Posterior cingulate gyrus (tissue), 11 donors: ENCODE results near the gene TNPO2.
"Not testable (repeated sequence)": the region's sequence is repeated elsewhere in the genome, so short reads cannot be mapped to it uniquely, and the experiment has no call there.

Source experiments
- DNase-seq, 10 donors: peaks; one replicate each; pipeline versions ENCODE4 v3.0.0 to v3.0.0-alpha.2; 2020 to 2021; ENCODE audit warnings: mixed read lengths in 3 of 10
- intact Hi-C: fragments of 100-400 bp; cut with DNase I; formaldehyde crosslinking; loops from one replicate; pipeline ENCODE4 v1.15.1; 2023

Gene TNPO2

GRCh38 chr19:12681074-12681987 lies 42.4 kb downstream of the TNPO2 start, which contains the start of gene DHPS:
Gene DHPS (minus strand): TSS chr19:12681880. CDS start chr19:12681766, 114 bp downstream.
- intact Hi-C loops = loop anchor here (1.0 kb wide), 1 partner anchor 12 kb away; a partner anchor contains a TSS

GRCh38 chr19:12680034-12680433 lies 43.7 kb downstream of the TNPO2 start:
- DNase-seq = no peak
- intact Hi-C loops = no loop called here

More at GRCh38 chr19:12681074-12681987, 42.4 kb downstream of the TNPO2 start, which contains the start of gene DHPS:
- DNase-seq = peak; percentile 80 to 98 (median 88)

- intact Hi-C loops, DNase-seq: not testable (repeated sequence)
Observed at GRCh38 chr19:12678039-12678438, 45.7 kb downstream of the TNPO2 start.

GRCh38 chr19:12676928-12677327 lies 46.8 kb downstream of the TNPO2 start:
- intact Hi-C loops = no loop called here
- no peak for DNase-seq

GRCh38 chr19:12676384-12676792 lies 47.3 kb downstream of the TNPO2 start:
- peak; percentile 65 to 96 (median 84) for DNase-seq
- intact Hi-C loops = no loop called here

- no peak for DNase-seq
- intact Hi-C loops = no loop called here
Observed at GRCh38 chr19:12675940-12676339, 47.8 kb downstream of the TNPO2 start.

- DNase-seq = no peak
- intact Hi-C loops = no loop called here
Observed at GRCh38 chr19:12675399-12675798, 48.3 kb downstream of the TNPO2 start.

- DNase-seq = no peak
- intact Hi-C loops = loop anchor here (1.0 kb wide), 1 partner anchor 108 kb away; no protein-coding TSS in a partner anchor
Observed at GRCh38 chr19:12672744-12673143, 51.0 kb downstream of the TNPO2 start.

- intact Hi-C loops = no loop called here
- DNase-seq = no peak
Observed at GRCh38 chr19:12670159-12670928, 53.4 kb downstream of the TNPO2 start.

- peak; percentile 70 to 97 (median 82) for DNase-seq
- intact Hi-C loops = loop anchor here (1.0 kb wide), 1 partner anchor 12 kb away; the partner anchor contains the start of gene DHPS
Observed at GRCh38 chr19:12669270-12670158, 54.2 kb downstream of the TNPO2 start.

GRCh38 chr19:12668932-12669269 lies 54.8 kb downstream of the TNPO2 start:
- intact Hi-C loops = loop anchor here (1.0 kb wide), 1 partner anchor 12 kb away; the partner anchor contains the start of gene DHPS
- DNase-seq = peak in 9 of 10 donors; percentile 25 to 93 (median 53)

- intact Hi-C loops = no loop called here
- no peak for DNase-seq
Observed at GRCh38 chr19:12668346-12668745, 55.4 kb downstream of the TNPO2 start.

GRCh38 chr19:12667731-12668302 lies 55.9 kb downstream of the TNPO2 start:
- intact Hi-C loops = no loop called here
- no peak for DNase-seq

GRCh38 chr19:12666265-12667048 lies 57.3 kb downstream of the TNPO2 start, which contains the start of the genes MAN2B1 and WDR83:
Gene MAN2B1 (minus strand): TSS chr19:12666742. CDS start chr19:12666701, 41 bp downstream.
Gene WDR83 (plus strand): TSS chr19:12666807. CDS start chr19:12669791, 2,984 bp downstream.
- intact Hi-C loops = no loop called here
- peak; percentile 47 to 95 (median 69) for DNase-seq

- intact Hi-C loops = no loop called here
Observed at GRCh38 chr19:12665671-12666264, 58.0 kb downstream of the TNPO2 start.

GRCh38 chr19:12665281-12665573 lies 58.5 kb downstream of the TNPO2 start:
- intact Hi-C loops = no loop called here
- peak in 4 of 10 donors; percentile 13 to 86 (median 31) for DNase-seq

More at GRCh38 chr19:12665671-12666264, 58.0 kb downstream of the TNPO2 start:
- DNase-seq = peak in 1 of 10 donors; percentile 75

- no peak for DNase-seq
- intact Hi-C loops = no loop called here
Observed at GRCh38 chr19:12664406-12665280, 59.1 kb downstream of the TNPO2 start.
